Duodenal mucosa (tissue), 2 donors: Measurements from ENCODE around the gene XPR1.

Source experiments
- H3K27ac ChIP-seq: one replicate; pipeline ENCODE4 v1.7.0; 2013; ENCODE audit warnings: low read depth, low read length
- H3K27me3 ChIP-seq, 2 donors: one replicate each; pipeline ENCODE4 v1.7.0; 2013; ENCODE audit warnings: low read length in 2 of 2, control low read depth in 1 of 2; ENCODE audit not compliant: insufficient read depth in 2 of 2, control insufficient read depth in 1 of 2
- H3K36me3 ChIP-seq, 2 donors: one replicate each; pipeline ENCODE4 v1.7.0; 2013; ENCODE audit warnings: low read length in 2 of 2, control low read depth in 1 of 2; ENCODE audit not compliant: insufficient read depth in 2 of 2, control insufficient read depth in 1 of 2
- H3K4me1 ChIP-seq, 2 donors: one replicate each; pipeline ENCODE4 v1.7.0; 2013; ENCODE audit warnings: low read length in 2 of 2, control low read depth in 1 of 2; ENCODE audit not compliant: insufficient read depth in 2 of 2, control insufficient read depth in 1 of 2
- H3K4me3 ChIP-seq, 2 donors: one replicate each; pipeline ENCODE4 v1.7.0; 2013; ENCODE audit warnings: low read length in 2 of 2, low read depth in 1 of 2
- H3K9ac ChIP-seq, 2 donors: one replicate each; pipeline ENCODE4 v1.7.0; 2013; ENCODE audit warnings: low read length in 2 of 2, low read depth in 1 of 2
- H3K9me3 ChIP-seq, 2 donors: one replicate each; pipeline ENCODE4 v1.7.0; 2013; ENCODE audit warnings: low read length in 2 of 2, control low read depth in 1 of 2; ENCODE audit not compliant: control insufficient read depth in 1 of 2

Gene XPR1

DNA sequence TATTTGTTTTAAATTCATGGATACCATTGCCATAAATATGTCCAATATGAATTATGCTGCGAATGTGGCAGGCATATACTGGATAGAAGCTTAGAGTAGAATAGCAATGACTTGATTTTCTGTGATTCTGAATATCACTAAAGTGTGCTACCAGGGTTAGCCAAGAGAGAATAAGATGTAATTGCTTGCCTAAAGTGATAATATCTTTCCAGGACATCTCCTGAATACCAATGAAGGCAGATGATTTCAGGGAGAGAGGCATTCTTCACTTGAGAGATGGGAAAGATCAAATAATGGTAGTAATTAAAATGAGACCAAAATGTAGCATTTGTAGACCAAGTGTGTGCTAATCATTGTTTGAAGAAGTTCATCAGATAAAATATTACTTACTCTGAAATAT, 227.5 kb downstream of the XPR1 start:
- H3K4me1 ChIP-seq, result peaks cover 0 to 6% of the 10 kb centered on the region in 2 donors

DNA sequence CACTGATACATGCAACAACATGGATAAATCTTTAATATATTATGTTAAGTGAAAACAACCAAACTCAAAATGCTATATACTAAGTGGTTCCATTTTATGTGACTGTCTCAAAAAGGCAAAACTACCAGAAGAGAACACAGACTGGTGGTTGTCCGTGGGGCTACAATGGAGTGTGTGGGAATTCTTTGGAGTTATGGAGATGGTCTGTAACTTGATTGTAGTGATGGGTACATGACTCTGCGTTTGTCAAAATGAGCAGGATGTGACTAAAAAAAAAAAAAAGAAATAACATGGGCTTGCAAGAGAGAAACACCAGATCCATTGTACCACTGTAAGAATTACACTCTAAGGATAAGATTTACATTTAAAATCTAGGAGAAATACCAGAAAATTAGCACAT, 228.7 kb downstream of the XPR1 start:
- H3K9me3 ChIP-seq, result no peaks in the 10 kb centered on the region
- no peak overlapping the region for H3K4me3 ChIP-seq
- H3K4me1 ChIP-seq, result peaks cover 0 to 6% of the 10 kb centered on the region in 2 donors
- no peak overlapping the region for H3K27ac ChIP-seq
- no peaks in the 10 kb centered on the region for H3K27me3 ChIP-seq
- H3K9ac ChIP-seq, result no peak overlapping the region
- peaks cover 0 to 4% of the 10 kb centered on the region in 2 donors for H3K36me3 ChIP-seq

More for the DNA sequence above, 227.5 kb downstream of the XPR1 start:
- Histone ChIP-seq H3K9me3 (no peaks in the 10 kb centered on the region), H3K9ac (no peak overlapping the region), H3K27ac (no peak overlapping the region), H3K36me3 (peaks cover 0 to 4% of the 10 kb centered on the region in 2 donors), H3K4me3 (no peak overlapping the region), H3K27me3 (no peaks in the 10 kb centered on the region)

DNA sequence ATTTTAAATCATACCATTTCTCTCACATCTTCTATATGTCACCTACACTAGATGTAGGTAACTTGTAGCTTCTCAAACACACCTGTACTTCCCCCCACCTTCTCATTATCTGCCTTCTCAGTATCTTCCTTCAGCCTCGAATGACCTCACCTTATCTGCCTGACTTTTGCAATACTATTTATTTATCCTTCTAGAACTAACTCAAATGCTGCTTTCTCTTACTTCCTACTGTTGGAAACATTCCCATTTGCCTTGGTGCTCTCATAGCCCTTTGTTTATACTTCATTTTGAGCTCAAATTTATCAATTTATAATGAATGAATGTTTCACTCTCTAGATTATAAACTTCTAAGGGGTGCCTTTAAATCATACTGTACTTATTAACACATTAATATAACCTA, 230.5 kb downstream of the XPR1 start:
- Histone ChIP-seq H3K9ac (no peak overlapping the region), H3K27me3 (no peaks in the 10 kb centered on the region), H3K4me3 (no peak overlapping the region), H3K9me3 (no peaks in the 10 kb centered on the region), H3K27ac (no peak overlapping the region), H3K4me1 (peaks cover 0 to 6% of the 10 kb centered on the region in 2 donors), H3K36me3 (peaks cover 0 to 4% of the 10 kb centered on the region in 2 donors)

GRCh38 chr1:180863158-180863775, 231.4 kb downstream of the XPR1 start:
- peaks cover 0 to 4% of the 10 kb centered on the region in 2 donors for H3K36me3 ChIP-seq
- no peak overlapping the region for H3K4me3 ChIP-seq
- H3K27ac ChIP-seq, result no peak overlapping the region
- no peaks in the 10 kb centered on the region for H3K27me3 ChIP-seq
- no peak overlapping the region for H3K9ac ChIP-seq
- peaks cover 0 to 6% of the 10 kb centered on the region in 2 donors for H3K4me1 ChIP-seq
- no peaks in the 10 kb centered on the region for H3K9me3 ChIP-seq

DNA sequence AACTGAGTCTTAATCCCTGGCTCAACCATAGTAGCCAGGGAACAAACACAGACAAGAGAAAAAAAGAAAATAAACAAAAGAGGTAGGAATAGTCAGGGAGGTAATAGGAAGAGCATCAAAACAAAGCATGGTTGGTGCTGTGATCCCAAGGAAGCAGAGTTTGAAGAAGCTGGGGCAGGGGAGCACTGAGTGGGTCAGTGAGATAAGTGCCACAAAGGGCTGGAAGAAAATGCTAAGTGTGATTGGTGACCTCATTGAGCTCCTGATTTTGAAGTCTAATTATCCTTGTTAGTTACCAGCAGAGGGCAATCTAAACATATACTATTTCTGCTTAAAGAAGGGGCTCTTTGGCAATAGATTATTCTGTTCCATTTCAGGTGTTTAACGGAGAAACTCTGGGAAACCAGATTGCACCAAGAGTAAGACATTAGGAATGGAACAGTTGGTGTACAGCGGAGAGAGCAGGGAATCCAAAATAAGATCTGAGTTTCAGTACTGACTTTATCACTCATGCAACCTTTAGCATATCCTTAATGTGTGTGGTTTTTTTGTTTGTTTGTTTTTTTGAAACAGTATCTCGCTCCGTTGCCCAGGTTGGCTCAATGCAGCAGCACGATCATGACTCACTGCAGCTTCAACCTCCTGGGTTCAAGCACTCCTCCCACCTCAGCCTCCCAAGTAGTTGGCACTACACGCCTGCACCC, 250.1 kb downstream of the XPR1 start:
- no peak overlapping the region for H3K9ac ChIP-seq
- no peaks in the 10 kb centered on the region for H3K4me1 ChIP-seq
- no peak overlapping the region for H3K27ac ChIP-seq
- no peak overlapping the region for H3K4me3 ChIP-seq
- no peaks in the 10 kb centered on the region for H3K9me3 ChIP-seq
- peaks cover 6 to 21% of the 10 kb centered on the region in 2 donors for H3K36me3 ChIP-seq
- no peaks in the 10 kb centered on the region for H3K27me3 ChIP-seq

DNA sequence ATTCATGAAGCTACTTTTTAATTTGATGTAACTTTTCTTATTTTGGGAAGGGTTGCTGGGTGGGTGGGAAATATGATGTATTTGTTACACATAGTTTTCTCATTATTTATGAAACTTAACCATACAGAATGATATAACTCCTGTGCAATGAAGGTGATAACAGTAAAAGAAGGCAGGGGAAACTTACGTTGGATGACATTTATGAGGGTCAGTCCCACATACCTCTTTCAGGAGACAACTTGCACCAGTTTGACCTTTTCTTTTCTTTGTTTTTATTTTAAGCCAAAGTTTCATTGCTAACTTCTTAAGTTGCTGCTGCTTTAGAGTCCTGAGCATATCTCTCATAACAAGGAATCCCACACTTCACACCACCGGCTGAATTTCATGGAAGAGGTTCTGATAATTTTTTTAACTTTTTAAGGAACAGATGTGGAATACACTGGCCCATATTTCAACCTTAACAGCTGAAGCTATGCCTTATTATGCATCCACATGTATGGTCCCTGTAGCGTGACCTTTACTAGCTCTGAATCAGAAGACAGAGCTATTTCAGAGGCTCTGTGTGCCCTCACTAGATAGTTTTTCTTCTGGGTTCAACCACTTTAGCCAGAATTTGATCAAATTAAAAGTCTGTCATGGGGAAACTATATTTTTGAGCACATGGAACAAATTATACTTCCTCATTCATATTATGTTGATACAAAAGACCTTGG, 252.9 kb downstream of the XPR1 start:
- Histone ChIP-seq H3K36me3 (peaks cover 13 to 15% of the 10 kb centered on the region in 2 donors), H3K9me3 (no peaks in the 10 kb centered on the region), H3K27ac (no peak overlapping the region), H3K27me3 (no peaks in the 10 kb centered on the region), H3K4me3 (no peak overlapping the region), H3K4me1 (no peaks in the 10 kb centered on the region), H3K9ac (no peak overlapping the region)

DNA sequence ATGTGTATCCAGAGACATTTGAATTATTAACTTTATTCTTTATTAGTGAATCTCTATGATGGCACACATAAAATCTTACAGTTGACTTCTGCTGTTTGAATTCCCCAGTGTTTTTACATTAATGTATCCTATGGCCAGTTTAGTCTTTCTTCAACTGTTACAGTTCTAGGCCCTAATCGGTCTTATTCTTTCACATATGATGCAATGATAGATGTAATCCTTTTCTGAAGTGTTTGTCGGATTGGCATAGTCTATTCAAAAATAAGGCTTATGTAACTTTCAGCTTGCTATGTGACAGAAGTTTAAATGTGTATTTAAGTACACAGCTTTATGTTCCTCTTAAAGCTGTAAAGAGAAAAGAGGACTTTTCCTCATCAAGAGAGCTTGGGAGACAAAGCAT, 254.5 kb downstream of the XPR1 start:
- H3K27ac ChIP-seq, result no peak overlapping the region
- H3K9ac ChIP-seq, result no peak overlapping the region
- H3K4me3 ChIP-seq, result no peak overlapping the region
- no peaks in the 10 kb centered on the region for H3K4me1 ChIP-seq
- H3K9me3 ChIP-seq, result no peaks in the 10 kb centered on the region
- peaks cover 7 to 12% of the 10 kb centered on the region in 2 donors for H3K36me3 ChIP-seq
- H3K27me3 ChIP-seq, result no peaks in the 10 kb centered on the region

GRCh38 chr1:180887841-180888240, 256.0 kb downstream of the XPR1 start:
- H3K9ac ChIP-seq, result no peak overlapping the region
- no peaks in the 10 kb centered on the region for H3K27me3 ChIP-seq
- H3K27ac ChIP-seq, result no peak overlapping the region
- H3K9me3 ChIP-seq, result no peaks in the 10 kb centered on the region
- H3K36me3 ChIP-seq, result peaks cover 7 to 12% of the 10 kb centered on the region in 2 donors
- H3K4me1 ChIP-seq, result peaks cover 0 to 4% of the 10 kb centered on the region in 2 donors
- no peak overlapping the region for H3K4me3 ChIP-seq

DNA sequence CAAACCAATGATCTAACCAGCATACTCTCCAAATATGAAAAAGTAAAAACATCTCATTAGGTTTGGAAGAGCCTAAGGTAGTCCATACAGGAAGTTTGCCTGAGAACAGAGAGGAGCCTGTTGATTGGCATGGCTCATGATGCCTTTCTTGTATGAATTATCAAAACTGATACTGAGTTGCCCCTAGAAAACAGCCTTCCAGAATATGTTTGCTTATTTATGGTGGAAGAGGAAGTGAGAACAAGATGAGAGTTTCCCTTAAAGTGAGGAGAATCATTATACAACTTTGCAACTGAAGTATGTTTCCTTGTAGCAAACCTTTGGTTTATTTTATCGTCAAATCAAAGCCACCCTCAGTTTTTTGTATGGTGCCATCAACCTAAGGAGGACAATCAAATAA, 257.0 kb downstream of the XPR1 start:
- Histone ChIP-seq H3K9me3 (no peaks in the 10 kb centered on the region), H3K4me3 (no peak overlapping the region), H3K9ac (no peak overlapping the region), H3K36me3 (peaks cover 7 to 9% of the 10 kb centered on the region in 2 donors), H3K4me1 (peaks cover 0 to 4% of the 10 kb centered on the region in 2 donors), H3K27me3 (no peaks in the 10 kb centered on the region), H3K27ac (no peak overlapping the region)

DNA sequence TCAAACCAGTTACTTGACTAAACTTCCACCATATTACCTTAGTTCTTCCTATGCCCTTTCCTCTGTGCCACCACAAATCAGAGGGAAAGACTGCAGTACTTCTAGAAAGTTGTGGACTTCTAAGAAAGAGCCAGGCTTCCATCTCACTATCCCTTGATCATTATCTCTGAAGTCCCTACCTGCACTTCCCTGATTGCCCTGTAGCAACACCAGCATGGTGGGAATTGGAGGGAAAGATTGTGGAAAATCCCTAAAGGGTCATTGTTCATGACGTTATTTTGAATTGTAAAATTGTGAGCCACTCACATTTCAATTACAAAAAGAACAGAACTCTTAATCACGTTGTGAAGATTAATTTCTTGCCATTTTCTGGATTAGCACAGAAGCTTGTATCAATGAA, 257.5 kb downstream of the XPR1 start:
- H3K4me1 ChIP-seq, result peaks cover 0 to 4% of the 10 kb centered on the region in 2 donors
- peaks cover 4 to 7% of the 10 kb centered on the region in 2 donors for H3K36me3 ChIP-seq
- no peak overlapping the region for H3K4me3 ChIP-seq
- H3K27ac ChIP-seq, result no peak overlapping the region
- no peak overlapping the region for H3K9ac ChIP-seq
- H3K9me3 ChIP-seq, result no peaks in the 10 kb centered on the region
- H3K27me3 ChIP-seq, result no peaks in the 10 kb centered on the region
